Hepatocyte (in vitro differentiated cells): ENCODE results near the gene ZNF205.

ENCODE experiments used
- CTCF ChIP-seq: fragments of 200-600 bp; sonication (generic); IDR thresholded peaks from 2 replicates; pipeline ENCODE4 v1.5.1; 2016; ENCODE audit warnings: antibody characterized with exemption, mild to moderate bottlenecking; ENCODE audit not compliant: poor library complexity
- EZH2 ChIP-seq: fragments of 200-600 bp; sonication (generic); IDR thresholded peaks from 2 replicates; pipeline ENCODE4 v1.6.1; 2016; ENCODE audit warnings: antibody characterized with exemption, mild to moderate bottlenecking, borderline replicate concordance

GRCh38 chr16:3071655-3072054 lies 40.7 kb upstream of the ZNF205 start:
- TF ChIP-seq EZH2 (no peak), CTCF (no peak)
